Measurements from ENCODE around the gene ACLY. TPM values are rescaled to one million over a fixed set of nuclear protein-coding genes. Genes with fewer than 3 reads are reported as not detected.

The ACLY gene
- total RNA-seq, 1 donor, result 446 TPM

GRCh38 chr17:41956522-41956921, 37.8 kb upstream of the ACLY start:
- H3K4me3 ChIP-seq (ENCODE audit: low read depth, low read length), result no peak overlapping the region
- no peak for DNase-seq (ENCODE audit: low read depth)
- TF ChIP-seq CTCF (IDR thresholded peaks at IDR 0.05; ENCODE audit: insufficient read depth, low read depth, low read length), result no peak

GRCh38 chr17:41948762-41949460, 30.2 kb upstream of the ACLY start:
- TF ChIP-seq CTCF (IDR thresholded peaks at IDR 0.05; ENCODE audit: insufficient read depth, low read depth, low read length), result no peak
- no peak for DNase-seq (ENCODE audit: low read depth)
- no peak overlapping the region for H3K4me3 ChIP-seq (ENCODE audit: low read depth, low read length)

DNA sequence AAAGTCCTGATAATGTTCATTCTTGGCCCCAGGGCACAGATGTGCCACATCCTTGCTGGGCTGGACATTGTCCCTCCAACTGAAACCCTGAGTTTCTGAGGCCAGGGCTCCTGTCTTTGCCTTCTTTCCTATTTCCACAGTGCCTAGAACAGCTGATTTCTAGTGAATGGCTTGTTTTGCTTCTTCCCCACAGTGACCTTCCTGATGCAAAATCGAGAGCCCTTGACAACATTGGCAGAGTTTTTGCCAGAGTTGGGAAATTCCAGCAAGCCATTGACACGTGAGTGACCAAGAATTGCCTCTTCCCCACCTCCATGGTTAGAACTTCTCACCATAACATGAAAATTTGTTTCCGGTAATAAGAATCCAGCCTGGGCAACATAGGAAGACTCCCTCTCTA, 26.2 kb upstream of the ACLY start:
- no peak for TF ChIP-seq CTCF (IDR thresholded peaks at IDR 0.05; ENCODE audit: insufficient read depth, low read depth, low read length)
- no peak for DNase-seq (ENCODE audit: low read depth)
- no peak overlapping the region for H3K4me3 ChIP-seq (ENCODE audit: low read depth, low read length)

DNA sequence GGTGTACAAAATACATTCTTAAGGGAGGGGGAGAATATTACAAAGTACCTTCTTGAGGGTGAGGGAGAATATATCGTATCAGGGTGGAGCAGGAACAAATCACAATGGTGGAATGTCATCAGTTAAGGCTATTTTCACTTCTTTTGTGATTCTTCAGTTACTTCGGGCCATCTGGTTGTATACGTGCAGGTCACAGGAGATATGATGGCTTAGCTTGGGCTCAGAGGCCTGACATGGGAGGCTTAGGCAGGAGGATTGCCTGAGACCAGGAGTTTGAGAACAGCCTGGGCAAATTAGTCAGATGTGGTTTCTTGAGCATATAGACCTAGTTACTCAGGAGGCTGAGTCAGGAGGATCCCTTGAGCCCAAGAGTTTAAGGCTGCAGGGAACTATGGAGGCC, 24.7 kb upstream of the ACLY start:
- no peak for TF ChIP-seq CTCF (IDR thresholded peaks at IDR 0.05; ENCODE audit: insufficient read depth, low read depth, low read length)
- H3K4me3 ChIP-seq (ENCODE audit: low read depth, low read length), result no peak overlapping the region
- no peak for DNase-seq (ENCODE audit: low read depth)

DNA sequence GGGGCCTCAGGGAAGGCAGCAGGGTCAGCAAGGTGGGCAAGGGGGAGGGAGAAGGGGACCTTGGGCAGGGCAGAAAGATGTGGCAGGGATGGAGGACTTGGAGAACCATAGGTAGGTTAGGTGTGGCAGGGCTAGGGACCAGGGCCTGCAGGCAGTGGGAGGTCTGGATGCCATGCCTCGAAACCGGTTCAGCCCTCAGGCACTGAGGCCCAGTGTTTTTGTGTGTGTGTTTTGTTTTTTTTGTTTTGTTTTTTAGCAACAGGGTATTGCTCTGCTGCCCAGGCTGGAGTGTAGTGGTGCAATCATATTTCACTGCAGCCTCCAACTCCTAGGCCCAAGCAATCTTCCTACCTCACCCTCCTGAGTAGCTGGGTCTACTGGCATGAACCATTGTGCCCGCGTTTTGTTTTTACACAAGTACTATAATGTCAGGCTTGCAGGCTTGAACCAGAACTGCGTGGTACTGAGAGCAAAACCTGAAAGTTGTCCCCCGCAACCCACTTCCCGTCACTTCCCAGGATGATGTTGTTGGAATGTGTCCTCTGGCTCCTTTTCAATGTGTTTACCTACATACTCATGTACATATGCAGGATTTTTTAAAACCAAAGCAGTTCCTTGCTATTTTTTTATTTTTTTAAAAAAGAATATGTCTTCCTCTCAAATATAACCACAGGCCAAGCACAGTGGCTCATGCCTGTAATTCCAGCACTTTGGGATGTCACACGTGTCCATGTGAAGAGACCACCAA, 24.0 kb upstream of the ACLY start:
- no peak for DNase-seq (ENCODE audit: low read depth)
- TF ChIP-seq CTCF (IDR thresholded peaks at IDR 0.05; ENCODE audit: insufficient read depth, low read depth, low read length), result no peak

GRCh38 chr17:41941168-41941567, 22.4 kb upstream of the ACLY start:
- TF ChIP-seq CTCF (IDR thresholded peaks at IDR 0.05; ENCODE audit: insufficient read depth, low read depth, low read length), result no peak
- no peak for DNase-seq (ENCODE audit: low read depth)
- H3K4me3 ChIP-seq (ENCODE audit: low read depth, low read length), result no peak overlapping the region

More for the DNA sequence above, 24.0 kb upstream of the ACLY start:
- H3K4me3 ChIP-seq (ENCODE audit: low read depth, low read length), result no peak overlapping the region
